VCaP (cell line): ENCODE measurements around the gene TUSC2.

Experiments
- H3K27ac ChIP-seq: fragments of 450-650 bp; 2 replicates; pipeline ENCODE4 v1.5.1; 2017
- TF ChIP-seq, protein P1 (sequence below): fragments of 450-650 bp; conservative IDR thresholded peaks from 2 replicates; pipeline ENCODE4 v1.5.1; 2017; ENCODE audit warnings: mild to moderate bottlenecking, moderate library complexity

Gene TUSC2

DNA sequence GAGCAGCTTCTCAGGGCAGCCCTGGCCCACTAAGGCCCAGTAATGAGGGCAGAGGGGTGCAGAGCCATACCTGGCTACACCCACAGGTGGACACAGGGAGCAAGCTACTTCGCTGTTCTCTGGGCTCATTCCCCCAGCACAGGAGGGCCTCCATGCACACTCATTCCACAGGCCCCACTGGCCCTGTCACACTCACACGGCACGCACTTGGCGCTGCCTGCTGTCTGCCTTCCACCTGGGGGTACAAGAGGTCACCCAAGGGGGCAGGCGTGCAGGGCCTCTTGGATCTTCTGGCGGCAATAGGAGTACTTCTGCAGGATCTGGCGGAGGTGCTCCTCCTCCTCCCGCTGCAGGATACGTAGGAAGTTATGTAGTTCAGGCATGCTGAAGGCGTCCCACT, 2.3 kb upstream of the TUSC2 start:
- H3K27ac ChIP-seq, result no peak overlapping the region
- TF ChIP-seq, protein P1, sequence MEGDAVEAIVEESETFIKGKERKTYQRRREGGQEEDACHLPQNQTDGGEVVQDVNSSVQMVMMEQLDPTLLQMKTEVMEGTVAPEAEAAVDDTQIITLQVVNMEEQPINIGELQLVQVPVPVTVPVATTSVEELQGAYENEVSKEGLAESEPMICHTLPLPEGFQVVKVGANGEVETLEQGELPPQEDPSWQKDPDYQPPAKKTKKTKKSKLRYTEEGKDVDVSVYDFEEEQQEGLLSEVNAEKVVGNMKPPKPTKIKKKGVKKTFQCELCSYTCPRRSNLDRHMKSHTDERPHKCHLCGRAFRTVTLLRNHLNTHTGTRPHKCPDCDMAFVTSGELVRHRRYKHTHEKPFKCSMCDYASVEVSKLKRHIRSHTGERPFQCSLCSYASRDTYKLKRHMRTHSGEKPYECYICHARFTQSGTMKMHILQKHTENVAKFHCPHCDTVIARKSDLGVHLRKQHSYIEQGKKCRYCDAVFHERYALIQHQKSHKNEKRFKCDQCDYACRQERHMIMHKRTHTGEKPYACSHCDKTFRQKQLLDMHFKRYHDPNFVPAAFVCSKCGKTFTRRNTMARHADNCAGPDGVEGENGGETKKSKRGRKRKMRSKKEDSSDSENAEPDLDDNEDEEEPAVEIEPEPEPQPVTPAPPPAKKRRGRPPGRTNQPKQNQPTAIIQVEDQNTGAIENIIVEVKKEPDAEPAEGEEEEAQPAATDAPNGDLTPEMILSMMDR, result no peak

DNA sequence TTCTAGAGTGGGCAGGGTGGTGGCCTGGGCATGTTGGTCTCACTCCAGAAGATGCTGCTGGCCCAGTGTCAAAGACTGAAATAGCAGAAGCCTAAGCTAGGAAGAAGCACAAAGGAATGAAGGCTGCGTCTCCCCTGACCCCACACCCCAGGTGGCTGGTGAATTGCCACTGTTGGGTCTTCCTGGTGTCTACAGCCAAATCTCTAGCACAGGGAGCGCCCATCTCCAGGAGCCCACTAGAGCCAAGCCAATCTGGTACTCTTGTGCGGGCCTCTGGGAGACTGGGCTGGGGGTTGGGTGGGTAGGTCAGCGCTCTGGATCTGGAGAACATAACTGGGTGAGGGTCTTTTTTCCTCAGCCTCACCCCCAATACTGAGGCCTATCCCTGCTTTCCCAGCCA, 894 bp downstream of the TUSC2 start:
- peak overlapping the region; percentile 85 for H3K27ac ChIP-seq

DNA sequence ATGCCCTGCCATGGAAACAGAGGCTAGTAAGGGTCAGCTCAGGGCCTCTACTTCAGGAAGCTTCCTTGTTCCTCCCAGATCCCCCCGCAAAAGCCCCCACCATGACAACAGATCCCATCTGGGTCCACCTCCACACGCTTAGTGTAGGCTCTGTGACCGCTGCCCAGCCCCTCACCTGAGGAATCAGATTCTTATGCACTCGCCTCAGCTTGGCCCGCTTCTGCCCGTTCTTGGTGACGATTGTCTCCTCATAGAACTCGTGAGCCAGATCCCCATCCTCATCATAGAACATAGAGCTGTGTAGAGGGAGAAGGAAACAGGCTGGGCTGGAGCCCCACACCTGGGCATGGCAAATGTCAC, 1.9 kb downstream of the TUSC2 start:
- TF ChIP-seq, protein P1, result no peak
- no peak overlapping the region for H3K27ac ChIP-seq

More for the DNA sequence above, 894 bp downstream of the TUSC2 start:
- TF ChIP-seq, protein P1, result no peak

GRCh38 chr3:50325497-50326181, 2.4 kb downstream of the TUSC2 start:
- TF ChIP-seq, protein P1, result no peak
- no peak overlapping the region for H3K27ac ChIP-seq

DNA sequence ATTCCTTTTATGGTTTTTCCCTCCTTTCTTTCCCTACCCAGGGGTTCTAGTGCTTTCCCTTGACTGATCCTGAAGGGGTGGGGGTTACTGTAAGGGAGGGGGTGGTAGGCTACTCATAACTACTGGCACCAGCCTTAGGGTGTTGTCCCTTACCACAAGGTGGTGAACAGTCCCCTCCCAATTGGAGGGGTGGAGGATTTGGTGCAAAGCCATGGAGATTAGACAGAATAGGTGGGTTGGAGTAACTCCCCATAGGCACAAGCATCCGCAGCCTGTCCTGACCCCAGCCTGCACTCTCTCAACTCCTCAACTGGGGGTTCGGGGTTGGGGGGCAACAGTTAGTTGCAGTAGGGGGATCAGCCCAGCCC, 2.9 kb downstream of the TUSC2 start:
- no peak overlapping the region for H3K27ac ChIP-seq
- TF ChIP-seq, protein P1, result no peak

- H3K27ac ChIP-seq, result peak overlapping the region; percentile 97; the same call in 1 of the 2 replicates
- TF ChIP-seq, protein P1, result peak; percentile 95
Measured at GRCh38 chr3:50324351-50325112, 3.5 kb downstream of the TUSC2 start.

DNA sequence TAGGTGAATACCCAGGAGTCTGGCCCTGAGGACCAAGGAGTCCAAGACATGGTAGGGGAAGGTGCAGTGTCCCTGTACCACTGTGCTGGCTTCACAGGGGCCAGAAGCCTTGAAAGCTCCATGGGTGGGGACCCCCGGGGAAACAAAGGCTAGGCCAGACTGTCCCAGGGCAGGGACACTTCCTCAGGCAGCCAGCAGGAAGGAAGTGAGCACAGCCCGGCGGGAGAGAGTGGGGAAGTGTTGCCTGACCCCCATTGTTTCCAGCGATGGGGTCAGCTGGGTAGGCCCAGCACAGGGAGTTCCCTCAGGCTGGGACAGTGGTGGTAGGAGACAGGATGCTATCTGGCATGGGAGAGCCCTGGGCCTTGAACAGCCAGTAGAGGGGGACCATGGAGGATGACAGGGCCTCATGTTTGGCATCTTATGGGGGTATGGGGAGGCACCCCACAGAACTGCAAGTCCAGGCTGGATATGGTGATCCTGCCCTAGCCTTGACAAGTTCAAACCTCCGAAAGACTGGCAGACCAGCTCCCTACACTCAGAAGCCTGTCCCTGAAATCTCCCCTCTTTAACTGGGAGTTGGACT, 4.3 kb downstream of the TUSC2 start:
- H3K27ac ChIP-seq, result peak overlapping the region; percentile 97; the same call in 1 of the 2 replicates
- TF ChIP-seq, protein P1, result no peak
